ENCODE results near the gene ENO2.

Gene ENO2

DNA sequence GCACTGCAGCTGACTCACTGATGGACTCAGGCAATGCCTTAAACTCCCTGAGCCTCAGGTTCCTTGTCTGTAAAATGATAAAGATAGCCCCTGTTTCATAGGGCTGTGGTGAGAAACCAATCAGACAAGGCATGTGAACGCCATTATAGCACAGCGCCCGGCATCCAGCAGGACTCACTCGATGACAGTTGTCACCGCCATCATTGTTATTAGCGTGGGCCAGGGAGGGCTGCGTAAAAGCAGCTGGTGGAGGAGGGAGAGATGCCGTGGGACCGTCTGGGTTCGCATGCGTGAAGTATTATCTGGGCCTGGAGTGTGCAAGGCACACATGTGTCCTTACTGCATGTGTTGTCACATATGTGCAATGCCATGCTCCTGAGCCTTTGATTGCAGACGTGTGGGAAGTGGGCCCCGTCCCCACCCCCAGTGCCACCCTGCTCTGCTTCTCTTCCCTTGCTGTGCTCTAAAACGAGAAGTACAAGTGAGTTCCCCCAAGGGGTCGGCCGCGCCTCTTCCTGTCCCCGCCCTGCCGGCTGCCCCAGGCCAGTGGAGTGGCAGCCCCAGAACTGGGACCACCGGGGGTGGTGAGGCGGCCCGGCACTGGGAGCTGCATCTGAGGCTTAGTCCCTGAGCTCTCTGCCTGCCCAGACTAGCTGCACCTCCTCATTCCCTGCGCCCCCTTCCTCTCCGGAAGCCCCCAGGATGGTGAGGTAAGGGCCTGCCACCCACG is 36.6 kb downstream of the ENO2 start, which contains the start of gene PTPN6:
TSS of gene PTPN6 (plus strand) at position 546 of the 730 bp plus-strand sequence. CDS start at position 703, 157 bp downstream.
- DNase-seq: peak; percentile 63

DNA sequence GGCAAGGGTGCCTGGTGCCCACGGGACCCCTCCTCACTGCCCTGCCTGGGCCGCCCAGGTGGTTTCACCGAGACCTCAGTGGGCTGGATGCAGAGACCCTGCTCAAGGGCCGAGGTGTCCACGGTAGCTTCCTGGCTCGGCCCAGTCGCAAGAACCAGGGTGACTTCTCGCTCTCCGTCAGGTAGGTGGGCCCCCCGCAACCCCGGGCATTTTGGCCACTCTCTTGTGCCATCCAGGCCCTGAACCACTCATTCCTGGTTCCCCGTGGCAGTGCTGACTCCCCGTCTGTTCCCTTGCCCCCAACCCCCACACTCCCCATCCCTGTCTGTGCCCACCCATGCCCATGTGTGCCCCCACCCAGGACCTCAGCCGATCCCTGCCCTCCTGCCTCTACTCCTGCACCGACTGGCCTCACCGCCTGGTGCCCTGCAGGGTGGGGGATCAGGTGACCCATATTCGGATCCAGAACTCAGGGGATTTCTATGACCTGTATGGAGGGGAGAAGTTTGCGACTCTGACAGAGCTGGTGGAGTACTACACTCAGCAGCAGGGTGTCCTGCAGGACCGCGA is 37.3 kb downstream of the ENO2 start:
- no peak for DNase-seq

DNA sequence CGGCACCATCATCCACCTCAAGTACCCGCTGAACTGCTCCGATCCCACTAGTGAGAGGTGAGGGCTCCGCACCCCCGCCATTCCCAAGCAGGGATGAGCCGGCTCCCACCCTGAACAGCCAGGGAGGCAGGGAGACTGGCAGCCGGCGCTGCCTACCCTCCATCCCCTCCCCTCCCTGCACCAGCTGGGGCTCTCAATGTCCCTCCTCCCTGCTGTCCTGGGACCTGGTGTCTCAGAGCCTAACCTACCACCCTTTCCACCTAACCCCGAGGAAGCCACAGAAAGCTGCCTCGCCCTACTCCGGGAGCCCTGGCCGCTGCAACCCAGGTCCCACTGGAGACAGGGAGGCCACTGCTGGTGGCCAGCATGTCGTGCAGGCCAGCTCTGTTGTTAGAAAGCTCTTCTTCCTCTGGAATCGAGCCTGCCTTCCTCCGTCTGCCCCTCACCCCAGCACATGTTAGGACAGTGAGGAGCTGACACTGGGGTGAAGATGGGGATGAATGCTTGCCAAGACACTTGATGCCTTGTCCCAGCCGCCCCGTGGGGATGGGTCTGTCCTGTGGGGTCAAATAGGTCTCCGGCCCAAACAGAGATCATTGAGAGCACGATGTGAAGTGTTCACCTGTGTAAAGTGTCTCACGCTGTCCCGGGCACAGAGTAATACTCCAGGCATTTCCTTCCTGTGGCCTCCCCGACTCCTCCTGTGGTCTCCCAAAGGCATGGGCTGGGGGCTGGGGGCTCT is 37.9 kb downstream of the ENO2 start:
- no peak for DNase-seq

DNA sequence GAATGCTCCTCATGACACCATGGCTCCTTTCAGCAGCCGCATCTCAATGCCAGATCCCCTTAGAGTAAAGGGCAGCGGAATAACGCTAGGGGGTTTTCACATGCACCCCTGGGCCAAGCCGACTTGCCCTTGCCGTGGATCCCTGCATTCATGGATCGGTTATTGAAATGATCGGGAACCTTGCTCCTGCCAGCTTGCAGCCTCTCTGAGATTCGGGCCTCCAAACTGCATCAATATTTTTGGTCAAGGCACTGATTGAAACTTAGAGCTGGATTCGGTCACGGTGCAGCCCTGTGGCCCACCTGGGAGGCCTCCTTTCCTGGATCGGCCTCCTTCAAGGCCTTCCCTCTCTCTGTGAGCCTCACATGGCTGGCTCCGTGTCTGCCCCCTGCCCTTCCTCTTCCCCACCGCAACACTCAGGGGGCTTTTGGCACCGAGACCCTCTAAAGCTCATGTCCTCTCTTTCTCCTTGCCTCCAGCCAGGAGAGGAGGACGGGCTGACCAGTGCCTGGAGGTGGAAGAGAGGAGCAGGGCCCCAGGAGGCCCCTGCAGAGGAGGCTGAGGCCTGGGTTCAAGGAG is 38.6 kb downstream of the ENO2 start:
- DNase-seq: no peak

DNA sequence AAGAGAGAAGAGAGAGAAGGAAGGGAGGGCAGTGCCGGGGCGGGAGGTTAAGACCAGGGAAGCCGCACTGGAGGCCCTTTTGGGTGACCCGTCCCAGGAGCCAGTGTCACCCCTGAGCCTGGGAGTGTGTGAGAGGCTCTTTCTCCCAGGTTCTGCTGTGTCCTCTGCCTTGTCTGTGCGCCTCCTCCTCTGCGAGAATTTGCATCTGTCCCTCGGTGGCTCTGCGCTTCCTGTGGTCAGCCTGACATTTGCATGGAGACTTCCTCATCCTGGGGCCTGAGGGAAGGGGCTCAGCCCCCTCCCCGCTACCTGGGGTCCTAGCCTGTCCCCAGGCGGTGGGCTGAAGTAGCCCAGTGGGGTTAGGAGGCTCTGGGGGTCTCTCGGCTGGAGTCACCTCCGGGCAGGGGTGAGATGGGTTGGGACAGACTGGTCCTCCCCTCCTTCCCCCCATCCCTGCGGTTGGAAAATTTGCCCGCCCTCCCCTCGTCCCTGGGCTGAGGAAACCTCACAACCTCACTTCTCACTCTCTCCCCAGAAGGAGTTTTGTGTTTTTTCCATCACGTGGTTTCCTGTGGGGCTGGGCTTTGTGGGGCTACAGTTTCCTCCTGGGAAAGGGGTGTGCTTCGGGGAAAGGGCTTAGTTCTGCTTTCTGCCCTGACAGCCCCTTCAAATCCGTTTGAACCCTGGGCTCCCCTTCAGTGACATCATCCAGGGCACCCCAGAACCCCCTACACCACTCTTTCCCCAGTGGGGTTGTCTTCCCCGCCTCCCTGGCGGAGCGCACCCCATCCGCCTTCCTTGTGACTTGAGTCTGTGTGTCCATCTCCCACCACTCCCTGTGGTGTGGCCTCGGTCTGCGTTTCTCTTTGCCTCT is 39.3 kb downstream of the ENO2 start:
- peak; percentile 78 for DNase-seq

DNA sequence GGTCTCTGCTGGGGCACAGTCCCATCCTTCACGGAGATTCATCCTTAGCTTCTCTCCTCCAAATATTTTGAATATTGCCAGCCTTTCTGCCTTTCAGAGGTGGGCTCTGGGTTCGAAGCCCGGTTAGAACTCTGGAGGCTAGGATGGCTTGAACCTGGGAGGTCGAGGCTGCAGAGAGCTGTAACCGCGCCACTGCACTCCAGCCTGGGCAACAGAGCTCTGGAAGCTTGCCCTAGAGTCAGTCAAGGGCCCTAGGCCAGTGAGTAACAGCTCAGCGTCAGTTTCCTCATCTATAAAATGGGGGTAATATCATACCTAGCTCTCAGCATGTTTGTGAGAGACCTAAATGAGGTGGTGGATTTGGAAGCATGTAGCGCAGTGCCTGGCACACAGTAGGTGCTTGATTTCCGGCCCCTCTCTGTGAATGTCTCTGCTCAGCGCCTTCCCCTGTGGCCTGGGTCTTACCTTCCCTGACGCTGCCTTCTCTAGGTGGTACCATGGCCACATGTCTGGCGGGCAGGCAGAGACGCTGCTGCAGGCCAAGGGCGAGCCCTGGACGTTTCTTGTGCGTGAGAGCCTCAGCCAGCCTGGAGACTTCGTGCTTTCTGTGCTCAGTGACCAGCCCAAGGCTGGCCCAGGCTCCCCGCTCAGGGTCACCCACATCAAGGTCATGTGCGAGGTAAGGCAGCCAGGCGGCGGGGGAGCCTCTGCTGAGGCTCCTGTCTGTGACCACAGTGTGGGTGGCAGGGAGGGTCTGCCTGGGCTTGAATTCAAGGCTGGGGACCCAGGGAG is 40.1 kb downstream of the ENO2 start:
- no peak for DNase-seq

DNA sequence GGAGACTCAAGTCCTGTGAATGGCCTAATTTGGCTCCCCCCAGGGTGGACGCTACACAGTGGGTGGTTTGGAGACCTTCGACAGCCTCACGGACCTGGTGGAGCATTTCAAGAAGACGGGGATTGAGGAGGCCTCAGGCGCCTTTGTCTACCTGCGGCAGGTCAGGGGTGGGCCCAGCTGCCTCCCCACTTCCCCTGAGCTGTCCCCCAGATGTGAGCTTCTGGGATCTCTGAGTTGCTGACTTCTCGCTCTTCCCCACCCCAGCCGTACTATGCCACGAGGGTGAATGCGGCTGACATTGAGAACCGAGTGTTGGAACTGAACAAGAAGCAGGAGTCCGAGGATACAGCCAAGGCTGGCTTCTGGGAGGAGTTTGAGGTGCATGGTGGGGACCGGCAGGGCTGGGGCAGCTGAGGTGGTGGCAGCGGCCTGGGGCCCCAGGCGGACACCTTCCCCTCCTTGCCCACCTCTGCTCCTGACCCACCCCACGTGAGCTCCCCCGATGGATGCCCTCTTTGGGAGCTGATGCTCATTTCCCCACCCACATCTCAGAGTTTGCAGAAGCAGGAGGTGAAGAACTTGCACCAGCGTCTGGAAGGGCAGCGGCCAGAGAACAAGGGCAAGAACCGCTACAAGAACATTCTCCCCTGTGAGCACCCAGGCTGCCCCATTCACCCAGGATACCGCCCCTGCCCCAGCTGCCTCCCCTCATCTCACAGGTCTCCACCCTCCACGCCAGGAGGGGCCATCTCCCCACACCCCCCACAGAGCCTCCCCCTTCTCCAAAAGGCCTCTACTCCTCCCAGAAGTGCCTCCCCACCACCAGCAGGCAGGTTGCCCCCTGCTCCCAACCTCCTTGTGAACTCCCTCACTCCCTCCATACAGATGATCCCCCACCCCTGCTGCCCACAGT is 41.0 kb downstream of the ENO2 start:
- no peak for DNase-seq

DNA sequence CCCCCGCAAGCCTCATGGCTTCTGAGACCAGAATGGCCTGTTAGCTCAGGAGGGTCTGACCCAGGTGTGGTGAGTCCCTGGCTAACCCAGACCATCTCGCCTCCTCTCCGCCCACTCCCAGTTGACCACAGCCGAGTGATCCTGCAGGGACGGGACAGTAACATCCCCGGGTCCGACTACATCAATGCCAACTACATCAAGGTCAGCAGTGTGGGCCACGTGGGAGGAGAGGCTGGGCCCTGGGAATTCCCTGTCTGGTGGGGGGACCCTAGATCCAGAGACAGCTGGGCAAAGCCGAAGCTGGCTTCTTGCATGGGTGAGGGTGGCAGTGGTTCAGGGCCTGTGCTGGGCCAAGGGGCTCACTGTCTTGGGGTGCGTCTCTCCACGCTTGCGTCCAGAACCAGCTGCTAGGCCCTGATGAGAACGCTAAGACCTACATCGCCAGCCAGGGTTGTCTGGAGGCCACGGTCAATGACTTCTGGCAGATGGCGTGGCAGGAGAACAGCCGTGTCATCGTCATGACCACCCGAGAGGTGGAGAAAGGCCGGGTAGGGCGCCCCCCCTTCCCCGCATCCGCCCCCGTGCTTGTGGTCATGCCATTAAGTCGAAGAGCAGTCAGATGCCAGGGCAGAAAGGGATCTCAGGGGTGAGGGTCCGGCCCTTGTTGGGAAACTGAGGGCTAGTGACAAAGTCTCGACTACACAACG is 41.8 kb downstream of the ENO2 start:
- peak; percentile 59 for DNase-seq

DNA sequence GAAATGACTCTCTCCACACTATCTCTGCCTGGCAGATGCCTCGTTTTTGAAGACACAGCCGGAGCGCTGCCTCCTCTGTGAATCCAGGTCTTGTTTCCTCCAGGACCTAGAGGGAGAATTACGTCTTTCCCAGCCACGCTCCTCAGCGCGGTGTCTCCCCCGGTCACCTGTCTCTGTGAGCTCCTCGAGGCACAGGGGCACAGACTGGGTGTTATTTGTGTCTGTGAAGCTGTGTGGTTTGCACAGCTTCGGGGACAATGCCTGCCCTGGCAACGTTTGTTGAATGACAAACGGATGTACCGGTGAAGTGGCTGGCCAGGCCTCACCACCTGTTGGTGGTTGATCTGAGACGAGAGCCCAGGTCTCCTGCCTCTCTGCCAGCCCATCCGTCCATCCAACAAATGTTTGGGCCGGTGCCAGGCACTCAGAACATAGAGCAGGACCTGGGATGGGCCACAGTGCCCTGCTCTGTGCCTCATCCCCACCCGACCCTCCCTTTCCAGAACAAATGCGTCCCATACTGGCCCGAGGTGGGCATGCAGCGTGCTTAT is 42.8 kb downstream of the ENO2 start:
- peak; percentile 52 for DNase-seq

DNA sequence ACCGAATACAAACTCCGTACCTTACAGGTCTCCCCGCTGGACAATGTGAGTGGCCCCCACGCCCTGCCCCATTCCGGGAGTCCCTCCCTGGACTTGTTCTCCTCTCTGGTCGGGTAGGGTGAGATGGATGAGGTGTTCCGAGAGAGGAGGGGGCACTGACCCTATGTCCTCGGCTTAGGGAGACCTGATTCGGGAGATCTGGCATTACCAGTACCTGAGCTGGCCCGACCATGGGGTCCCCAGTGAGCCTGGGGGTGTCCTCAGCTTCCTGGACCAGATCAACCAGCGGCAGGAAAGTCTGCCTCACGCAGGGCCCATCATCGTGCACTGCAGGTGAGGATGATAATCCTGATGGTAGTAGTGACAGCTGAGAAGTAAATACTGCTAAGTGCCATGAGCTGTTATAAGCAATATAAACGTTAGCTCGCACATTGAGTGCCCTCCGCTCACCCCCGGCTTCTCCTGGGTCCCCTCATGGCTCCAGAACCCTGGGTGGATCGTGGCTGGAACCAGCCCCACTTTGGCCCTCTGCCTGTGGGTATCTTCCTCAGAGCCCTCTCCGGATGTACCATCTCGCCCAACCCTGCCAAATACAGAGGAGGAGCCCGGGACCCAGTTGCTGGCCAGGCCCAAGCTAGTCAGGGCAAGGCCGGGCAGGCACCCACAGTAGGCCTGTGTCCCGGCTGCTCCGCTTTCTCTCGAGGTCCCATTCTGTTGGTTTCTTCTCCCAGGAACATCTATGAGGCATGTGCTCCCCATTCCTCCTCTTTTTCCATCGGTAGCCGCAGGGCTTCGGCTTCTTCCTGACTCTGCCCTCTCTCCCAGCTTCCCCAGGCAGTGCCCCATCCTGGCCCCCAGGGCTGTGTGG is 43.6 kb downstream of the ENO2 start:
- no peak for DNase-seq

DNA sequence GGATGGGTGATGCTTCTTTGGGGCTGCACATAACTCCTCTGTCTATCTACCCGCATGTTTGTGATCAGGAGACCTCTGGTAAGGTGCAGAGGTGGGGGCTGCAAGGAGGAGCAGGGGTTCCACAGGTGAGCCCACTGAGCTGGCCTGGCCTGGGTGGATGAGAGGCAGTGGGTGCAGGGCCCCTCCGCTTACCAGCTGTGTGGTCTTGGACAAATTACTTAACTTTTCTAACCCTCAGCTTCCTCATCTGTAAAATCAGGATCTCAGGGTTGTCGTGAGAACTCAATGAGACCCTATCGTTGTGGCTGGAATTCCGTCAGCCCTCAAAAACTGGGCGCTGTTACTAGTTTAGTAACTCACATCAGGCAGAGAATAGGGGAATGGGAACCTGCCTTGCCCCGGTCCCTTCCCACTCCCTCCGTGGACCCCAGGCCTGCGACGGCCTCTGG is 44.3 kb downstream of the ENO2 start:
- no peak for DNase-seq

DNA sequence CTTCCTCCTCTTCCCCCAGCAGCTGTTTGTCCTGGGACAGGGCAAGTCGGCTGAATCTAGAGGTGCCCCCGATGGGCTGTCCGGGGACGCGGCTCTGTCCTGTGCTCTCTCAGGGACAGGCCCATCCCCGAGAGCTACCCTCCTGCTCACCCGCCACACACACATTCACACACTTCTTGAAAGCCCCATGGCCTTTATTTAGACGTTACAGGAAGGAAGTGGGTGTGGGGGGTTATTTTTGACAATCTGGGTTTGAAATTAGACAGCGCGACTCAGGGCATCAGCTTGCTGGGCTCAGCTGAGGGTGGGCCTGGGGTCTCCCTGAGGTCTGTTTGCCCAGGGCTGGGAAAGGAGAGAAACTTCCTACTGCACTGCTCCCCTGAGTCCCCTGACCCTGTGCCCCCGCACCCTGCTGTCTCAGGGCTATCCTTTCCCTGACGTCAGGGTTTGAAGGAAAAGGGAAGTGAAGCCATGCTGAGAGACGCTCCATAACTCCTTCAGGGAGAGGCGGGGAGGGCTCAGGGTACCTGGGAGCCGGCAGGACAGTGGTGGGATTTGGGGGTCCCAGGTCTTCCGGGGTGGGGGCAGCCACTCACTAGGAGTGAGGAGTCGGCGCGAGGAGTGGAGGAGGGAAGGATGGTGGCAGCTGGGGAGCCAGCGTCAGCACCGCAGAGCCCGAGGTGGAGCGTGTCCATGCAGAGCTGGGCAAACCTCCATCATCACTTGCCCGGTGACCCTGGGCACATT is 44.9 kb downstream of the ENO2 start:
- DNase-seq: peak; percentile 78

DNA sequence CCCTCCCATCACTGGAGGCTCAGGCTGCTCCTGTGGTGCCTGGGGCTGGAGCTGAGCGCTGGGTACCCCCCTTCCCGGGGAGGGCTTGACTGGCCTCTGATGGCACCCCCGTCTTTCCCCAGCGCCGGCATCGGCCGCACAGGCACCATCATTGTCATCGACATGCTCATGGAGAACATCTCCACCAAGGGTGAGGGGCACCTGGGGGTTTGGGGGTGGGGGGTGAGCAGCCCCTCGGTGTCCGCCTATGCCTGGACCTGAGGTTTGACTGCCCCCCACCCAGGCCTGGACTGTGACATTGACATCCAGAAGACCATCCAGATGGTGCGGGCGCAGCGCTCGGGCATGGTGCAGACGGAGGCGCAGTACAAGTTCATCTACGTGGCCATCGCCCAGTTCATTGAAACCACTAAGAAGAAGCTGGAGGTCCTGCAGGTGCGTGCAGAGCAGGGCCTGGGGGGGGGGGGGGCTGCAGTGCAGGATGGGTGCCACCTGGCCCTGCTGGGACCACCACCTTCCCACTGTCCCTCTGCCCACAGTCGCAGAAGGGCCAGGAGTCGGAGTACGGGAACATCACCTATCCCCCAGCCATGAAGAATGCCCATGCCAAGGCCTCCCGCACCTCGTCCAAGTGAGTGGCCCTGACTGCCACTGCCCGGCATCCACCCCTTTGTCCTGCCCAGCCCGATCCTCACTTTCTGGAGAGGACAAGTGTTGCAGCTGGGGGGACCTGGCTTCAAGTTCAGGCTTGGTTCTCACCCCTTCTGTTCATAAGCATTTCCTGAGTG is 45.6 kb downstream of the ENO2 start:
- DNase-seq: no peak

DNA sequence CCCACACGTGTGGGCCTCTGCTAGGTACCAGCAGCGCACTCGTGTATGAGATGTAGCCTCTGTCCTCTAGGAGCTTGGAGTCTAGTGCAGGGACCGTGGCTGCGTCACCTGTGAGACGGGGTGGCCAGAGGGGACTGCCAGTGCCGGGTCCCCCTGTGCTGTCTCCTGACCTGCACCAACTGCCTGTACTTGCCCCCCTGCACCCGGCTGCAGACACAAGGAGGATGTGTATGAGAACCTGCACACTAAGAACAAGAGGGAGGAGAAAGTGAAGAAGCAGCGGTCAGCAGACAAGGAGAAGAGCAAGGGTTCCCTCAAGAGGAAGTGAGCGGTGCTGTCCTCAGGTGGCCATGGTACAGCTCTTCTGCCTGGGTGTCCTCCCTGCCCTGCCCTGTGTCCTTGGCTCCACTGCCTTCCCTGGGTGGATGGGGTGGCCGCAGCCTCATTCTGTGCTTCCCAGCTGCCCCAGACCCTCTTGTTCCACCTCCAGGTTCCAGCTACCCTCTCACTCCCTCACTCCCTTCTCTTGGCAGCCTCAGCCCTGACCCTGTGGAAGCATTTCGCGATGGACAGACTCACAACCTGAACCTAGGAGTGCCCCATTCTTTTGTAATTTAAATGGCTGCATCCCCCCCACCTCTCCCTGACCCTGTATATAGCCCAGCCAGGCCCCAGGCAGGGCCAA is 46.4 kb downstream of the ENO2 start:
- peak; percentile 14 for DNase-seq

DNA sequence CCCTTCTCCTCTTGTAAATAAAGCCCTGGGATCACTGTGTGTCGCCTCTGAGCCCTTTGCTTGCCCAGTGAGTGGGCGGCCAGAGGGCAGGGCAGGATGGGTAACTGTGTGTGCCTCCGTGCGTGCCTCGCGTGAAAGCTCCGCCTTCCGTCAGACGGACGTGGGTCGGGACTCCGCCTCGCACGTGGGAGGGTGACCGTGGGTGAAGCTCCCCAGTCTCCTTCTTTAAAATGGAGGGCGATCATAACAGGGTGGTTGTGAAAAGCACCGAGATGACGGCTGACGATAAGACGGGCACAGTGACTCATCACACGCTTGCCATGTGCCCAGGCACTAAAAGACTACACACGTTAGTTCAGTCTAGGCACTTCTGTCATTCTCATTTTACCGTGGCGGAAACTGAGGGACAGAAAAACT is 46.9 kb downstream of the ENO2 start:
- peak; percentile 87 for DNase-seq

DNA sequence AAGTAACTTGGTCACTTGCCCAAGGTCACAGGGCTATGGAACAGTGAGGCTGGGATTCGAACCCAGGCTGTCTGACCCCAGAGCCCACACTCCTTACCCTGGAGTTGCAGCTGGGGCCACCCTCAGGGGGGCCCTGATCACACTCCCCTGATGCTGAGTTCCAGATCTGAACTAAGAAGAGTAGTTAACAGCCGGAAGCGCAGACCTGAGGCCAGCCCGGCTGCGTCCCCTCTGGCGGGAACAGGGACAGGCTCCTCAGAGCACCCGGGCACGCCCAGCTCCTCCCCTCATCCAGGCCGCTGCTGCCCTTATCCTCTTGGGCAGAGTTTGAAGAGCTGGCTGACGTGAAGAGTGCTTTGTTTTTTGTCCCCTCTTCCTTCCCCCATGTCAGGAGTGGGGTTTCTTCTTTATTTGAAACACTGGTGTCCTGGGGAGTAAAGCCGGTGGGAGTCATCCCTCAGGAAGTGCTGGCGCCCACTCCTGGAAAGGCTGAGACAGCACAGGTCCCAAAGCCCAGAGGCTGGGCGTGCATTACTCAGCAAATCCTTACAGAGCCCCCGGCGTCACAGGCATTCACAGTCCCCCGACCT is 47.4 kb downstream of the ENO2 start:
- DNase-seq: no peak
